Measurements from ENCODE around the gene EIF4H.
A peak's percentile ranks its signal among the peaks of the same experiment; 100 is the strongest.

- TF ChIP-seq CTCF (conservative IDR thresholded peaks at IDR 0.05; ENCODE audit: low read depth in 2 of 2): no peak
- no peak for TF ChIP-seq JUNB (IDR thresholded peaks at IDR 0.05; ENCODE audit: unreplicated experiment)
- no peak for TF ChIP-seq POLR2AphosphoS5 (IDR thresholded peaks at IDR 0.05; ENCODE audit: low read depth)
- peak; percentile 30 for TF ChIP-seq EZH2phosphoT487 (IDR thresholded peaks at IDR 0.05; ENCODE audit: unreplicated experiment)
- no peak for TF ChIP-seq EZH2 (IDR thresholded peaks at IDR 0.05; ENCODE audit: low read depth, unreplicated experiment)
- no peak for TF ChIP-seq REST (IDR thresholded peaks at IDR 0.05; ENCODE audit: unreplicated experiment)
- no peak for TF ChIP-seq CREB1 (CRISPR knock-in tag; IDR thresholded peaks at IDR 0.05; ENCODE audit: low read depth)
- no peak for TF ChIP-seq ZNF331 (CRISPR knock-in tag; IDR thresholded peaks at IDR 0.05; ENCODE audit: low read depth)
Observed at GRCh38 chr7:74190259-74190658, 16.1 kb downstream of the EIF4H start.

Data from GM23338 (cell line).